ENCODE measurements around the gene COX17.

DNA sequence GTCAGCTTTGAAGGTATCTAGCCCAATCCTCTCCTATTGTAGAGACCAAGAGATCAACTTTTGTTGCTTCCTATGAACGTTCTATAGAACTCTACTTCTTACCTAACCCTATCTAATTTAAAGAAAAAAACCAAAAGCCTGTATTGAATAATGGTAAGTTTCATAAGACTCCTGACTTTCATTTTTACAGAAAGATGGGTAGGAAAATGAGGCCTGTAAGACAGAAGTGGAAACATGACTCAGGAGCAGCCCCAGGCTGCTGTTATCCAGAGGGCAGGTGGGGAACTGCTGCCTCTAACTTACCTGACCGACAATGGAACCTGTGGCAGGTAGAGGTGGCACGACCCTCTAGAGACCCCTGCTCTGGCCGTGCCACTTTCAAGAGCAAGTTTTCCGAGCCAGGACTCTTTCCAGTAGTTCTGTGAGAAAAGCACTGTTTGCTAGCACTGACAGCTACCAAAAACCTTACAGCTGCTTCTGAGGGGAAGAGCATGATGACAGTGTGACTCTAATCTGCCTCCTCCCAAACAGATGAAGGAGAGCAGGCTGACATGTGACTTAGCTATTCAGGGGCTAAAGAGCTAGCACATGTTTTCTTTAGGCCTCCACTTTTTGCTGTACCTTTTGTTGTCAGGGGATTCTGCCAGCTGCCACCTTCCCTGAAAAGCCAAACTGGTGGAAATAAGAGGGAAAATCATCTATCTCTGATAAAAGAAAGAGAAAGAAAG, 34.3 kb downstream of the COX17 start:
- TF ChIP-seq, protein P1, sequence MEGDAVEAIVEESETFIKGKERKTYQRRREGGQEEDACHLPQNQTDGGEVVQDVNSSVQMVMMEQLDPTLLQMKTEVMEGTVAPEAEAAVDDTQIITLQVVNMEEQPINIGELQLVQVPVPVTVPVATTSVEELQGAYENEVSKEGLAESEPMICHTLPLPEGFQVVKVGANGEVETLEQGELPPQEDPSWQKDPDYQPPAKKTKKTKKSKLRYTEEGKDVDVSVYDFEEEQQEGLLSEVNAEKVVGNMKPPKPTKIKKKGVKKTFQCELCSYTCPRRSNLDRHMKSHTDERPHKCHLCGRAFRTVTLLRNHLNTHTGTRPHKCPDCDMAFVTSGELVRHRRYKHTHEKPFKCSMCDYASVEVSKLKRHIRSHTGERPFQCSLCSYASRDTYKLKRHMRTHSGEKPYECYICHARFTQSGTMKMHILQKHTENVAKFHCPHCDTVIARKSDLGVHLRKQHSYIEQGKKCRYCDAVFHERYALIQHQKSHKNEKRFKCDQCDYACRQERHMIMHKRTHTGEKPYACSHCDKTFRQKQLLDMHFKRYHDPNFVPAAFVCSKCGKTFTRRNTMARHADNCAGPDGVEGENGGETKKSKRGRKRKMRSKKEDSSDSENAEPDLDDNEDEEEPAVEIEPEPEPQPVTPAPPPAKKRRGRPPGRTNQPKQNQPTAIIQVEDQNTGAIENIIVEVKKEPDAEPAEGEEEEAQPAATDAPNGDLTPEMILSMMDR (IDR thresholded peaks at IDR 0.05) = no peak
- TF ChIP-seq POLR2AphosphoS5 (IDR thresholded peaks at IDR 0.05) = no peak
